HepG2 (cell line): Measurements from ENCODE around the gene INHBE. TPM values are rescaled to one million over a fixed set of nuclear protein-coding genes. Genes with fewer than 3 reads are reported as not detected.

Experiments
- ELK4 ChIP-seq: sonication (generic); formaldehyde crosslinking; IDR thresholded peaks from 2 replicates; pipeline ENCODE4 v1.9.0; 2021; ENCODE audit warnings: missing genetic modification reagents, borderline replicate concordance
- JDP2 ChIP-seq: sonication (generic); formaldehyde crosslinking; IDR thresholded peaks from 2 replicates; pipeline ENCODE4 v1.8.1; 2022; ENCODE audit warnings: missing genetic modification reagents, borderline replicate concordance
- KDM2A ChIP-seq: sonication (generic); formaldehyde crosslinking; IDR thresholded peaks from 2 replicates; pipeline ENCODE4 v1.4.0; 2020; ENCODE audit warnings: low read depth, missing genetic modification reagents, borderline replicate concordance
- MIER3 ChIP-seq: IDR thresholded peaks from 2 replicates; pipeline ENCODE4 v1.6.1; 2016; ENCODE audit warnings: missing compliant biosample characterization, borderline replicate concordance
- NFKBIZ ChIP-seq: IDR thresholded peaks from 2 replicates; pipeline ENCODE4 v1.6.1; 2018; ENCODE audit warnings: missing genetic modification reagents, missing compliant biosample characterization
- PATZ1 ChIP-seq: sonication (generic); formaldehyde crosslinking; IDR thresholded peaks from 2 replicates; pipeline ENCODE4 v1.4.0; 2020; ENCODE audit warnings: missing genetic modification reagents
- POLR2A ChIP-seq, 2 experiments: IDR thresholded peaks; 2 replicates each; pipeline ENCODE4 v1.6.1; 2011; ENCODE audit warnings: low read depth in 2 of 2, low read length in 2 of 2, mild to moderate bottlenecking in 1 of 2, moderate library complexity in 1 of 2; ENCODE audit not compliant: insufficient read depth in 1 of 2
- SAP130 ChIP-seq: IDR thresholded peaks from 2 replicates; pipeline ENCODE4 v1.6.1; 2016; ENCODE audit warnings: low read depth
- SATB2 ChIP-seq: sonication (generic); formaldehyde crosslinking; IDR thresholded peaks from 2 replicates; pipeline ENCODE4 v1.5.0; 2020; ENCODE audit warnings: missing genetic modification reagents
- SMARCC2 ChIP-seq: fragments of 450-650 bp; IDR thresholded peaks from 2 replicates; pipeline ENCODE4 v1.6.1; 2017; ENCODE audit warnings: antibody characterized with exemption, mild to moderate bottlenecking
- TAF1 ChIP-seq: sonication (generic); formaldehyde crosslinking; IDR thresholded peaks from 2 replicates; pipeline ENCODE4 v1.4.0; 2020; ENCODE audit warnings: missing genetic modification reagents
- THAP8 ChIP-seq: sonication (generic); formaldehyde crosslinking; IDR thresholded peaks from 2 replicates; pipeline ENCODE4 v1.5.1; 2020; ENCODE audit warnings: missing genetic modification reagents, mild to moderate bottlenecking, borderline replicate concordance
- THAP9 ChIP-seq: sonication (generic); formaldehyde crosslinking; IDR thresholded peaks from 2 replicates; pipeline ENCODE4; 2020; ENCODE audit warnings: missing genetic modification reagents, mild to moderate bottlenecking, borderline replicate concordance
- ZKSCAN1 ChIP-seq: fragments of 150-350 bp; IDR thresholded peaks from 2 replicates; pipeline ENCODE4 v1.6.1; 2014; ENCODE audit warnings: low read length
- ZKSCAN8 ChIP-seq: IDR thresholded peaks from 2 replicates; pipeline ENCODE4 v1.6.1; 2016; ENCODE audit warnings: borderline replicate concordance, missing genetic modification reagents, missing compliant biosample characterization
- ZNF713 ChIP-seq: sonication (generic); formaldehyde crosslinking; IDR thresholded peaks from 2 replicates; pipeline ENCODE4 v1.4.0; 2020; ENCODE audit warnings: mild to moderate bottlenecking, missing genetic modification reagents
- polyA plus RNA-seq, 8 experiments: library from polyadenylated mRNA; depleted of rRNA in 3 of 8; stranded (reverse) in 7 of 8; unstranded in 1 of 8; fragments of >200 nt; fragmentation: Illumina TruSeq in 4 of 8; extraction: Trizol in 4 of 8; gene quantifications; 2 replicates each; pipeline versions ENCODE4 v1.2.1 to v1.2.3, GENCODE V29; 2011 to 2016; ENCODE audit warnings: low read depth in 4 of 8, missing spikeins in 1 of 8, mixed read lengths in 1 of 8; ENCODE audit not compliant: insufficient read depth in 1 of 8
- total RNA-seq, 5 experiments: library from RNA; depleted of rRNA; stranded (reverse); fragments of >200 nt; fragmentation: Illumina TruSeq; extraction: Trizol; gene quantifications; 2 replicates each; pipeline ENCODE4 v1.2.3, GENCODE V29; 2016; ENCODE audit warnings: low read depth in 1 of 5
- TF ChIP-seq, protein P1 (sequence below): sonication (generic); formaldehyde crosslinking; IDR thresholded peaks from 2 replicates; pipeline ENCODE4 v1.5.0; 2020; ENCODE audit warnings: mild to moderate bottlenecking, missing genetic modification reagents, borderline replicate concordance
- TF ChIP-seq, protein P2 (sequence below), 2 experiments: sonication (generic) in 1 of 2; formaldehyde crosslinking in 1 of 2; IDR thresholded peaks; 2 replicates each; pipeline versions ENCODE4 v1.4.0 to v1.6.1; 2018 to 2020; ENCODE audit warnings: missing genetic modification reagents in 2 of 2, borderline replicate concordance in 1 of 2, low read depth in 1 of 2, mild to moderate bottlenecking in 1 of 2, missing biosample characterization in 1 of 2

The INHBE gene
- total and polyA plus RNA-seq, 2 of the 13 experiments (the other 11 are each of a cell fraction or from before 2014, with no cell fraction given) = 17.0 to 32.0 TPM

DNA sequence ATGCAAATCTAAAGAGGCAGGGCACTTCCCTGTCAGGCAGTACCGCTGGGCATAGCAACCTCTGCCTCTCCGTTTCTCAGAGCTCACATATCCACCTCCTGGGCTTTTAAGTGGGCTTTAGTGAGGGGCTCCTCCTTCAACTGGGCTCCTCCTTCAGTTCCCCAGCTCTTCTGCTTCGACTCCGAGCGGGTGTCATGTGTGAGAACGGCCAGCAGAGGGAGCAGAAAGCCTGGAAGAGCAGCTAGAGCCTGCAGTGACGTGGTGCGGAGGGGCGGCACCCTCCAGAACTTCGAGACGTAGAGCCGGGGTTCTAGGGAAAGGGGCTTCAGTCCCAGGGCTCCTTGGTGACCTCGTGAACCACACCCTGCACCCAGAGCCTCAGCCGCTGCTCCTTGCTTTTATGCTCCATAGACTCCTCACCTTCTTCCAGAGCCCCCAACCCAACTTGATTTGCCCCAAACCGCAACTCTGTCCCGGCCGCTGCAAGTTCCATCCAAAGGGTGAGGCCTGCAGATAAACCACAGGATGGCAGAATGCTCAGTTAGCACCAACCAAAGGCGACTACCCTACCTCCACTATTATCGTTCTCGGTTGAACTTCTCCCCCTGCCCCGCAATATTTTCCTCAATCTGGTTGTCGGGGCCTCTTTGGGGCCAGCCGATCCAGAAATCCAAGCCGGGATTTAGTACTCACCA lies 4.1 kb downstream of the INHBE start (continued):
- TF ChIP-seq PATZ1 (CRISPR knock-in tag) (no peak), SATB2 (no peak), NFKBIZ (no peak), ZNF713 (no peak), THAP8 (no peak), SAP130 (CRISPR knock-in tag) (peak; percentile 52), JDP2 (CRISPR knock-in tag) (no peak), ELK4 (CRISPR knock-in tag) (no peak), THAP9 (CRISPR knock-in tag) (peak; percentile 59; the same call in 1 of the 2 replicates), ZKSCAN1 (no peak), TAF1 (CRISPR knock-in tag) (no peak), POLR2A (IDR thresholded peaks at IDR 0.05; ENCODE audit: insufficient read depth in 1 of 2, low read depth in 2 of 2, low read length in 2 of 2) (peak in 1 of 2 experiments; percentile 41; a peak in 1 of 4 replicates), SMARCC2 (no peak), KDM2A (CRISPR knock-in tag) (0 out of 2 replicates have a peak, but pooled peaks have one; percentile 3), MIER3 (CRISPR knock-in tag) (0 out of 2 replicates have a peak, but pooled peaks have one; percentile 10), ZKSCAN8 (no peak)
- TF ChIP-seq, protein P1, sequence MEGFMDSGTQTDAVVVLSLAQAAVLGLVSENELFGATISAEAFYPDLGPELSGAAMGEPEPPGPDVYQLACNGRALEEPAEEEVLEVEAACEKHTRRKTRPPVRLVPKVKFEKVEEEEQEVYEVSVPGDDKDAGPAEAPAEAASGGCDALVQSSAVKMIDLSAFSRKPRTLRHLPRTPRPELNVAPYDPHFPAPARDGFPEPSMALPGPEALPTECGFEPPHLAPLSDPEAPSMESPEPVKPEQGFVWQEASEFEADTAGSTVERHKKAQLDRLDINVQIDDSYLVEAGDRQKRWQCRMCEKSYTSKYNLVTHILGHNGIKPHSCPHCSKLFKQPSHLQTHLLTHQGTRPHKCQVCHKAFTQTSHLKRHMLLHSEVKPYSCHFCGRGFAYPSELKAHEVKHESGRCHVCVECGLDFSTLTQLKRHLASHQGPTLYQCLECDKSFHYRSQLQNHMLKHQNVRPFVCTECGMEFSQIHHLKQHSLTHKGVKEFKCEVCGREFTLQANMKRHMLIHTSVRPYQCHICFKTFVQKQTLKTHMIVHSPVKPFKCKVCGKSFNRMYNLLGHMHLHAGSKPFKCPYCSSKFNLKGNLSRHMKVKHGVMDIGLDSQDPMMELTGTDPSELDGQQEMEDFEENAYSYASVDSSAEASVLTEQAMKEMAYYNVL (CRISPR knock-in tag) = peak; percentile 49; the same call in 1 of the 2 replicates
- TF ChIP-seq, protein P2, sequence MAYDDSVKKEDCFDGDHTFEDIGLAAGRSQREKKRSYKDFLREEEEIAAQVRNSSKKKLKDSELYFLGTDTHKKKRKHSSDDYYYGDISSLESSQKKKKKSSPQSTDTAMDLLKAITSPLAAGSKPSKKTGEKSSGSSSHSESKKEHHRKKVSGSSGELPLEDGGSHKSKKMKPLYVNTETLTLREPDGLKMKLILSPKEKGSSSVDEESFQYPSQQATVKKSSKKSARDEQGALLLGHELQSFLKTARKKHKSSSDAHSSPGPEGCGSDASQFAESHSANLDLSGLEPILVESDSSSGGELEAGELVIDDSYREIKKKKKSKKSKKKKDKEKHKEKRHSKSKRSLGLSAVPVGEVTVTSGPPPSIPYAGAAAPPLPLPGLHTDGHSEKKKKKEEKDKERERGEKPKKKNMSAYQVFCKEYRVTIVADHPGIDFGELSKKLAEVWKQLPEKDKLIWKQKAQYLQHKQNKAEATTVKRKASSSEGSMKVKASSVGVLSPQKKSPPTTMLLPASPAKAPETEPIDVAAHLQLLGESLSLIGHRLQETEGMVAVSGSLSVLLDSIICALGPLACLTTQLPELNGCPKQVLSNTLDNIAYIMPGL (CRISPR knock-in tag; IDR thresholded peaks at IDR 0.05; ENCODE audit: borderline replicate concordance in 1 of 2, low read depth in 1 of 2) = peak; percentile 67 to 76; a peak in 3 of 4 replicates
